Suprapubic skin (tissue), 4 donors: ENCODE measurements around the gene RSPO4. TPM values are rescaled to one million over a fixed set of nuclear protein-coding genes. Genes with fewer than 3 reads are reported as not detected.

ENCODE experiments used
- DNase-seq, 2 donors: peaks; one replicate each; pipeline ENCODE4 v3.0.0-alpha.2; 2019; ENCODE audit warnings: low spot score in 2 of 2
- H3K27ac ChIP-seq: fragments of 200-600 bp; sonication (generic); one replicate; pipeline ENCODE4 v1.5.1; 2019
- H3K27me3 ChIP-seq: fragments of 200-600 bp; sonication (generic); one replicate; pipeline ENCODE4 v1.5.1; 2019
- H3K36me3 ChIP-seq: fragments of 200-600 bp; sonication (generic); one replicate; pipeline ENCODE4 v1.5.1; 2019
- H3K4me1 ChIP-seq: fragments of 200-600 bp; sonication (generic); one replicate; pipeline ENCODE4 v1.5.1; 2019
- H3K4me3 ChIP-seq: fragments of 200-600 bp; sonication (generic); one replicate; pipeline ENCODE4 v1.5.1; 2019; ENCODE audit warnings: mild to moderate bottlenecking
- H3K9me3 ChIP-seq: fragments of 200-600 bp; sonication (generic); one replicate; pipeline ENCODE4 v1.5.1; 2019
- EP300 ChIP-seq: sonication (generic); formaldehyde crosslinking; IDR thresholded peaks from one replicate; pipeline ENCODE4 v1.6.1; 2017; ENCODE audit warnings: antibody characterized with exemption
- POLR2A ChIP-seq, 2 donors: fragments of 450-650 bp; IDR thresholded peaks; one replicate each; pipeline ENCODE4 v1.6.1; 2017; ENCODE audit warnings: antibody characterized with exemption in 2 of 2, mild to moderate bottlenecking in 2 of 2, moderate library complexity in 2 of 2
- POLR2AphosphoS5 ChIP-seq, 3 donors: sonication (generic); formaldehyde crosslinking; IDR thresholded peaks; one replicate each; pipeline ENCODE4 v1.6.1; 2017; ENCODE audit warnings: antibody characterized with exemption in 3 of 3
- WGBS: methylation state at CpG from one replicate; pipeline ENCODE4 v1.1.5; 2018; 5-methylcytosine and 5-hydroxymethylcytosine counted together
- total RNA-seq, 4 donors: library from RNA; depleted of rRNA; stranded (reverse); fragments of >200 nt; gene quantifications; one replicate each; pipeline ENCODE4 v1.1.0, GENCODE V29; 2016
- TF ChIP-seq, protein P1 (sequence below), 2 donors: fragments of 200-600 bp in 1 of 2; fragments of 450-650 bp in 1 of 2; sonication (generic) in 1 of 2; IDR thresholded peaks; one replicate each; pipeline ENCODE4 v1.5.1; 2016 to 2019; ENCODE audit warnings: antibody characterized with exemption in 2 of 2, mild to moderate bottlenecking in 1 of 2, moderate library complexity in 1 of 2

RSPO4 gene
- total RNA-seq, 4 donors from 2014 or later: 0.26 to 0.91 (median 0.67) TPM

DNA sequence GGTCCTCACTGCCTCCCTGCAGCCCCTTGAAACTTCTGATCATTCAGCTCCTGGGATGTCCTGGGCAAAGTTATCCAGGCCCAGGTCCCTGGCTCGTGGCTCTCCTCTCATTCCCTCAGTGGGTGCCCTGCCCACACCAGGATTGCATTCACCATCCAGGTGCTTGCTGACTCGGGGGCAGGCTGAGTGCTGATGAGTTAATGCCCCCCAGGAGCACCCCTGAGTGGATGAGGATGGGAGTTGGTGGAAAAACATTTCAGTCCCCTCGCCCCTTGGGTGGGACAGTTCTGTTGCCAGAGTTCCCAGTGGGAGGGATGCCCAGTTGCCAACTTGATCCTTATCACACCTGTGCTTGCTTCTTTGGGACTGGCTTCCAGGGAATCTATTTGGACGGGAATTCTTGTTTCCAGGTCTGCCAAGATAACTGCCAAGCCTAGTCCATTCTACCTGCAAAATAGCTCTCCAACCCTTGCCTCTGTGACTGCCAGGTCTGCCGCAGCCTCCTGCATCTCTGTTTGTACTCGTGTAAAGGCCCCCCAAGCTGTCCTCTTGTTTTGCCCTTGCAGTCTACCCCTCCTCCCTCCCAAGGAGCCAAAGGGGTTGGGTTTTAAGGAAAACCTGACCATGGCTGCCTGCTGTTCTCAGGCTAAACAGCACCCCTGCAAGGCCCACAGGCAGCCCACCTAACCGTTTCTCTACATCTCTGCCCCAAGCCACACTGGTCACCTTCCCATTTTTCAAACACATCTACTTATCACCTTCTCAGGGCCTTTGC is 11.6 kb upstream of the RSPO4 start:
- TF ChIP-seq, protein P1, sequence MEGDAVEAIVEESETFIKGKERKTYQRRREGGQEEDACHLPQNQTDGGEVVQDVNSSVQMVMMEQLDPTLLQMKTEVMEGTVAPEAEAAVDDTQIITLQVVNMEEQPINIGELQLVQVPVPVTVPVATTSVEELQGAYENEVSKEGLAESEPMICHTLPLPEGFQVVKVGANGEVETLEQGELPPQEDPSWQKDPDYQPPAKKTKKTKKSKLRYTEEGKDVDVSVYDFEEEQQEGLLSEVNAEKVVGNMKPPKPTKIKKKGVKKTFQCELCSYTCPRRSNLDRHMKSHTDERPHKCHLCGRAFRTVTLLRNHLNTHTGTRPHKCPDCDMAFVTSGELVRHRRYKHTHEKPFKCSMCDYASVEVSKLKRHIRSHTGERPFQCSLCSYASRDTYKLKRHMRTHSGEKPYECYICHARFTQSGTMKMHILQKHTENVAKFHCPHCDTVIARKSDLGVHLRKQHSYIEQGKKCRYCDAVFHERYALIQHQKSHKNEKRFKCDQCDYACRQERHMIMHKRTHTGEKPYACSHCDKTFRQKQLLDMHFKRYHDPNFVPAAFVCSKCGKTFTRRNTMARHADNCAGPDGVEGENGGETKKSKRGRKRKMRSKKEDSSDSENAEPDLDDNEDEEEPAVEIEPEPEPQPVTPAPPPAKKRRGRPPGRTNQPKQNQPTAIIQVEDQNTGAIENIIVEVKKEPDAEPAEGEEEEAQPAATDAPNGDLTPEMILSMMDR (IDR thresholded peaks at IDR 0.05): no peak
- TF ChIP-seq POLR2A (IDR thresholded peaks at IDR 0.05) (no peak), POLR2AphosphoS5 (IDR thresholded peaks at IDR 0.05) (no peak), EP300 (no peak)
- no peak overlapping the region for H3K27ac ChIP-seq
- H3K9me3 ChIP-seq: no peaks in the 10 kb centered on the region
- no peaks in the 10 kb centered on the region for H3K27me3 ChIP-seq
- no peaks in the 10 kb centered on the region for H3K36me3 ChIP-seq
- 53% methylated on average over 7 of the region's 7 CpGs for WGBS
- no peak overlapping the region for H3K4me3 ChIP-seq
- H3K4me1 ChIP-seq: no peaks in the 10 kb centered on the region
- peak in 1 of 2 donors; percentile 28 for DNase-seq

DNA sequence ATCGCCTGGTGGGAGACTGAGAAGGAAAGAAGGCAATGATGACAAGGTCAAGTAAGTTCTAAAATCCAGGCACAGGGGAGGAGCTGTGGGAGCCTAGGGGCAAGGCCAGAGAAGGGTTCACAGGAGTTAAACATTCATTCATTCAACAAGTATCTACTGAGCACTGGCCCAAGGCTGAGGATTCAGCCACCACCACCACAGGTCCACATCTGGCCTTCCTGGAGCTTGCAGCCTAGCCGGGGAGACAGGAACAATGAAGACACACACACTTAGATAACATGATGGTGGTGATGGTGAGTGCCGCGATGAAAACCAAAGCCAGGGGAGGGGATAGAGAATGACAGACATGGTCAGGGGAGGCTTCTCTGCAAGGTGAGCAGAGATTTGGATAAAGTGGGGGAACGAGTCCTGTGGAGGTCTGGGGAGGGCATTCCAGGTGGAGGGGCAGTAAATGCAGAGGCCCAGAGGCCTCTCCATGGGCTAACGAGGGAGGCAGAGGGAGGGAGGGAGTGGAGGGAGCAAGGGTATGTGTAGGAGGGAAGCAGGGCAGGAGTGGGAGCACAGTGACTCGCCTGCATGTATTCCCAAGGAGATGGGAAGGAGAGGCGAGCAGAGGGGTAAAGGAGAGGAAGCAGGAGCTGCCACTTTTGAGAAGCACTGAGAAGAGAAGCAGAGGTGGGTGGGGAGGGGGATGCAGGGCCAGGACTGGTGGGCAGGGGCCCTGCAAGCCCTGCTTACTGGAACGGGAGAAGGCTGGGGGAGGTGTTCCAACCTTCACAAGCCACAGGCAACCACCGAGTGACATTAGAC is 10.5 kb upstream of the RSPO4 start:
- Histone ChIP-seq H3K9me3 (no peaks in the 10 kb centered on the region), H3K27ac (no peak overlapping the region), H3K36me3 (no peaks in the 10 kb centered on the region), H3K4me1 (no peaks in the 10 kb centered on the region), H3K4me3 (no peak overlapping the region), H3K27me3 (no peaks in the 10 kb centered on the region)
- DNase-seq: no peak
- WGBS: 72% methylated on average over 10 of the region's 10 CpGs
- TF ChIP-seq POLR2AphosphoS5 (IDR thresholded peaks at IDR 0.05) (no peak), POLR2A (IDR thresholded peaks at IDR 0.05) (no peak), EP300 (no peak)
- TF ChIP-seq, protein P1 (IDR thresholded peaks at IDR 0.05): no peak

DNA sequence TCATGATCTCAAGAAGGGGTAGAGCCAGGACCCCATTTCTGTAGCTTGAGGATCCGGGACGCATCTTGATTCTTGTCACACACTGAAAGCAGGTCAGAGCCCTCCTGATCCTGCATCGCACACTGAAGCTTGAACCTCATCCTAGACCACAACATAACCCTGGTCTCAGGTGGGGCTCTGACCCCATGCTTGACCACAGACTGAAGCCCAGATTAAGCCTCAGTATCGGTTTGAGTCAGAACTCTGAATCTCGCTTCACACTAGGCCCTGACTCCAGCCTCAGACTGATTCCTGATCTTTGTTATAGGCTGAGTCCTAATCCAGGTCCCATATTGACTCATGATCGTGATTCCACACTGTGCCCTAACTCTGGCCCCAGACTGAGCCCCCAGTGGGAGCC is 8.5 kb upstream of the RSPO4 start:
- TF ChIP-seq, protein P1 (IDR thresholded peaks at IDR 0.05): no peak
- no peak for TF ChIP-seq POLR2A (IDR thresholded peaks at IDR 0.05)
- TF ChIP-seq EP300: no peak
- no peak for TF ChIP-seq POLR2AphosphoS5 (IDR thresholded peaks at IDR 0.05)
- Histone ChIP-seq H3K4me3 (no peak overlapping the region), H3K9me3 (no peaks in the 10 kb centered on the region), H3K4me1 (no peaks in the 10 kb centered on the region), H3K36me3 (no peaks in the 10 kb centered on the region), H3K27me3 (no peaks in the 10 kb centered on the region), H3K27ac (no peak overlapping the region)
- 90% methylated on average over 6 of the region's 6 CpGs for WGBS
- no peak for DNase-seq

DNA sequence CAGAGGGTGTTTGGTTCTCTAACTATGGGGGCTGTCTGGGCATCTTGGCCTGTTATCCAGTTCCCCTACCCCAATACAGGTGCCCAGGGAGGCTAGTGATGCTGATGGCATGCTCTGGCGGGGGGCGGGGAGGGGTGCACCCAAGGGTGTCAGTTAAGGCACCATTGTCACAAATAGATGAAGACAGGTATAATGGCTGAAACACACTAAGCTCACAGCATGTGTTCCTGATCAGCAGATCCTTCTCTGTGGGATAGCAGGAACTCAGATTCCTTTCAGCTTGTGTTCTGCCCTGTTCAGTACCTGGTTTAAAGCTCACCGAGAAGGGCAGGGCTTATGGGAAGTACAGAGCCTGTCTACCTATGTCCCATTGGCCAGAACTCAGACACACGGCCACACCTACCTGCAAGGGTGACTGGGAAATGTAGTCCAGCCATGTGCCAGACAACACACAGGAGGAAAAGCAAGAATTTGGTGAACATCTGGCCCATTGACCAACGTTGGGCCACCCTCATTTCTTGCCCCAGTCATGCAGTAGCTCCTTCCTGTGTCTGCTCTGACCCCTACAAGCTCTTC is 3.4 kb upstream of the RSPO4 start:
- no peaks in the 10 kb centered on the region for H3K36me3 ChIP-seq
- 57% methylated on average over 4 of the region's 5 CpGs for WGBS
- peaks cover 8% of the 10 kb centered on the region for H3K4me1 ChIP-seq
- H3K27me3 ChIP-seq: peaks cover 34% of the 10 kb centered on the region
- TF ChIP-seq, protein P1 (IDR thresholded peaks at IDR 0.05): no peak
- TF ChIP-seq EP300 (no peak), POLR2AphosphoS5 (IDR thresholded peaks at IDR 0.05) (no peak), POLR2A (IDR thresholded peaks at IDR 0.05) (no peak)
- H3K4me3 ChIP-seq: no peak overlapping the region
- H3K9me3 ChIP-seq: no peaks in the 10 kb centered on the region
- H3K27ac ChIP-seq: no peak overlapping the region
- no peak for DNase-seq
